ENCODE results near the gene ZMYND8.

- TF ChIP-seq CTCF (IDR thresholded peaks at IDR 0.05) (no peak), POLR2A (IDR thresholded peaks at IDR 0.05) (no peak), POLR2AphosphoS5 (IDR thresholded peaks at IDR 0.05) (no peak)
Measured at GRCh38 chr20:47165376-47165865, 191.1 kb downstream of the ZMYND8 start.
